NT2/D1 (cell line): ENCODE data around the gene TNFRSF6B.
"Not testable (repeated sequence)": the region's sequence is repeated elsewhere in the genome, so short reads cannot be mapped to it uniquely, and the experiment has no call there.

ENCODE experiments used
- DNase-seq: peaks from one replicate; pipeline ENCODE4 v3.0.0-alpha.2; 2011; ENCODE audit warnings: low read depth, low spot score
- H3K27me3 ChIP-seq: 2 replicates; pipeline ENCODE4 v1.6.0; 2011; ENCODE audit warnings: mild to moderate bottlenecking; ENCODE audit not compliant: insufficient read length, insufficient read depth
- H3K36me3 ChIP-seq: 2 replicates; pipeline ENCODE4 v1.6.1; 2011; ENCODE audit warnings: mild to moderate bottlenecking, low read length, mixed read lengths; ENCODE audit not compliant: insufficient read depth, insufficient read length
- H3K4me1 ChIP-seq: 2 replicates; pipeline ENCODE4 v1.5.1; 2011; ENCODE audit not compliant: insufficient read depth, insufficient read length
- H3K4me3 ChIP-seq: 2 replicates; pipeline ENCODE4 v1.5.1; 2011; ENCODE audit warnings: low read depth; ENCODE audit not compliant: insufficient read length
- H3K9ac ChIP-seq: 2 replicates; pipeline ENCODE4 v1.6.0; 2011; ENCODE audit warnings: low read depth; ENCODE audit not compliant: insufficient read length
- H3K9me3 ChIP-seq: 2 replicates; pipeline ENCODE4 v1.5.1; 2011; ENCODE audit warnings: mild to moderate bottlenecking, low read length; ENCODE audit not compliant: insufficient read depth
- SUZ12 ChIP-seq: IDR thresholded peaks from 2 replicates; pipeline ENCODE4 v1.6.1; 2011; ENCODE audit not compliant: insufficient read length, insufficient read depth; ENCODE audit errors: extremely low read depth
- YY1 ChIP-seq: IDR thresholded peaks from 2 replicates; pipeline ENCODE4 v1.6.1; 2011; ENCODE audit not compliant: insufficient read length, insufficient read depth
- ZNF274 ChIP-seq: IDR thresholded peaks from 2 replicates; pipeline ENCODE4 v1.6.1; 2011; ENCODE audit warnings: mild to moderate bottlenecking, low read depth, low read length

The TNFRSF6B gene

GRCh38 chr20:63658749-63659187 is 37.7 kb upstream of the TNFRSF6B start:
- H3K9ac ChIP-seq: peak overlapping the region; percentile 94
- peaks cover 47% of the 10 kb centered on the region for H3K36me3 ChIP-seq

GRCh38 chr20:63659370-63659769 is 37.1 kb upstream of the TNFRSF6B start:
- Histone ChIP-seq H3K9me3 (no peaks in the 10 kb centered on the region), H3K27me3 (no peaks in the 10 kb centered on the region), H3K9ac (peak overlapping the region; percentile 94), H3K4me3 (peak overlapping the region; percentile 79), H3K4me1 (peaks cover 17% of the 10 kb centered on the region), H3K36me3 (peaks cover 53% of the 10 kb centered on the region)
- no peak for DNase-seq
- no peak for TF ChIP-seq SUZ12
- no peak for TF ChIP-seq ZNF274

More at GRCh38 chr20:63658749-63659187, 37.7 kb upstream of the TNFRSF6B start:
- H3K4me3 ChIP-seq: peak overlapping the region; percentile 79
- no peak for DNase-seq
- no peak for TF ChIP-seq ZNF274
- TF ChIP-seq SUZ12: no peak
- no peak for TF ChIP-seq YY1
- no peaks in the 10 kb centered on the region for H3K9me3 ChIP-seq
- H3K27me3 ChIP-seq: no peaks in the 10 kb centered on the region
- H3K4me1 ChIP-seq: peaks cover 20% of the 10 kb centered on the region

- not testable (repeated sequence) for DNase-seq, H3K9me3 ChIP-seq, H3K4me3 ChIP-seq, H3K27me3 ChIP-seq, H3K9ac ChIP-seq
- peaks cover 61% of the 10 kb centered on the region for H3K36me3 ChIP-seq
- H3K4me1 ChIP-seq: peaks cover 13% of the 10 kb centered on the region
These were observed 36.3 kb upstream of the TNFRSF6B start for GRCh38 chr20:63660174-63660573.

DNA sequence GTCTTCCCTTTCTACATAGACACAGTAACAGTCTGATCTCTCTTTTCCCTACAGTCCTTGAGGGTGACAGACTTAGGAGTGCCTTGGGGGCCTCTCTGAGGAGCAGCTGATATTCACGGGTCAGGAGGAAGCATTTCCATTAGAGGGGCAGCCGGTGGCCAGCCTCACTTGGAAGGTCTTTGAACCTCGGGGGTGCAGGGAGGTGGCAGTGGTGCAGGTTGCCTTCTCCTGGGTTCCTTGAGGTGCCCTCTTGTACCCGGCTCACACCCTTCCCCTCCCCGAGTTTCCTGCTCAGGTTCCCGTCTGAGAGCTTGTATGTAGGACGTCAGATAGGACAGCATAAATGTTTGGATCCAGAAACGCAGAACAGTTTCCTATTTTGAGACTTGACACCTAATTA is 35.8 kb upstream of the TNFRSF6B start:
- peaks cover 64% of the 10 kb centered on the region for H3K36me3 ChIP-seq
- no peak for DNase-seq
- no peak overlapping the region for H3K4me3 ChIP-seq
- no peaks in the 10 kb centered on the region for H3K9me3 ChIP-seq
- peaks cover 13% of the 10 kb centered on the region for H3K4me1 ChIP-seq
- no peak for TF ChIP-seq SUZ12
- no peak for TF ChIP-seq YY1
- no peak for TF ChIP-seq ZNF274
- no peak overlapping the region for H3K9ac ChIP-seq
- no peaks in the 10 kb centered on the region for H3K27me3 ChIP-seq

GRCh38 chr20:63661108-63661507 is 35.3 kb upstream of the TNFRSF6B start:
- no peak for TF ChIP-seq SUZ12
- no peak for TF ChIP-seq ZNF274
- TF ChIP-seq YY1: no peak
- H3K27me3 ChIP-seq: no peaks in the 10 kb centered on the region
- H3K36me3 ChIP-seq: peaks cover 69% of the 10 kb centered on the region
- no peak for DNase-seq
- peaks cover 13% of the 10 kb centered on the region for H3K4me1 ChIP-seq
- H3K9me3 ChIP-seq: no peaks in the 10 kb centered on the region
- H3K9ac ChIP-seq: no peak overlapping the region
- H3K4me3 ChIP-seq: no peak overlapping the region

DNA sequence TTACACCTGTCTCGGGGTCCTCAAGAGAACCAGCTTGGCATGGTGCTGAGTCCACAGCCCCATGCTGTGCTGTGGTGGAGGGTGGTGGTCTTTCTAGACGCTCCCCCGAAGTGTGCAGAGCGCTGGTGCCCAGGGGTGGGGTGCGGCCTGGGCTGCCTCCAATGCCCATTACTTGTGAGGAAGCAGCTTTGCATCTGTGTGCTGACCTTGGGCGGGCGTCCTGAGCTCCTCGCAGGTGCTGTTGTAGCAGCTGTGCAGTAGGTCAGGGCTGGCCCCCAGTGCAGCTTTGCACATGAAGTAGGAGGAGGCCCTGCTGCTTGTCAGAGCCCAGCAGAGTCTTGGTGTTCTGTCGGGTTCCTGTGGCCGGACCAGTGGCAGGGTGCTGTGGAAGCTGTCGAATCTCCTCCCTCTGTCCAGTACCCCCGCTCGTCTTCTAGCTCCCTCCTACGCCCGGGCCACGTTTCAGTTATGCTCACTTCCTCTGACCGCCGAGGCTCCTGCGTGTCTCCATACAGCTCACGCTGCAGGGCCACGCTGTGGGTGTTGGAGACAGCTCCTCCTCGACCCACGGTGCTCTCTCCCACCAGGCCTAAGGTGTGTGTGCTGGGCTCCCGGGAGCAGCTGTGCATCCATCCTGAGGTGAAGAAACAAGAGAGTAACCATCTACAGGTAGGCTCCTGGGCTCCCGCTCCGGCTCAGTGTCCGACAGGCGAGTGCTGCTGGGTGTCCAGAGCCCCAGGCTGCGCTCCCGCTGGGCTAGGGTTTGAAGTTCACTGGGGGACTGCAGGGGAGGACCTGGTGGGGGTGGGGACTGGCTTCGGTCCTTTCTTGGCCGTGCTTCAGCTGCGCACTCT is 34.3 kb upstream of the TNFRSF6B start:
- H3K4me1 ChIP-seq: peaks cover 12% of the 10 kb centered on the region
- H3K4me3 ChIP-seq: no peak overlapping the region
- peaks cover 77% of the 10 kb centered on the region for H3K36me3 ChIP-seq
- no peaks in the 10 kb centered on the region for H3K27me3 ChIP-seq
- no peak overlapping the region for H3K9ac ChIP-seq
- DNase-seq: no peak
- H3K9me3 ChIP-seq: no peaks in the 10 kb centered on the region
- no peak for TF ChIP-seq ZNF274
- no peak for TF ChIP-seq SUZ12
- TF ChIP-seq YY1: no peak

GRCh38 chr20:63662813-63663189 is 33.7 kb upstream of the TNFRSF6B start:
- H3K27me3 ChIP-seq: no peaks in the 10 kb centered on the region
- H3K36me3 ChIP-seq: peaks cover 83% of the 10 kb centered on the region
- no peaks in the 10 kb centered on the region for H3K9me3 ChIP-seq
- no peak for DNase-seq
- no peak for TF ChIP-seq YY1
- no peak for TF ChIP-seq ZNF274
- TF ChIP-seq SUZ12: no peak
- peaks cover 9% of the 10 kb centered on the region for H3K4me1 ChIP-seq
- no peak overlapping the region for H3K9ac ChIP-seq
- H3K4me3 ChIP-seq: no peak overlapping the region
